Head of caudate nucleus (tissue), 42 donors: ENCODE data around the gene TNF.

Source experiments
- DNase-seq, 42 donors: peaks; one replicate each; pipeline versions ENCODE4 v3.0.0 to v3.0.0-alpha.2; 2020 to 2021; ENCODE audit warnings: mixed read lengths in 7 of 42
- intact Hi-C: fragments of 100-400 bp; cut with DNase I; formaldehyde crosslinking; loops from one replicate; pipeline ENCODE4 v1.15.0; 2022

TNF gene

GRCh38 chr6:31567531-31568370, 7.6 kb upstream of the TNF start:
- DNase-seq, result no peak
- intact Hi-C loops, result no loop called here

DNA sequence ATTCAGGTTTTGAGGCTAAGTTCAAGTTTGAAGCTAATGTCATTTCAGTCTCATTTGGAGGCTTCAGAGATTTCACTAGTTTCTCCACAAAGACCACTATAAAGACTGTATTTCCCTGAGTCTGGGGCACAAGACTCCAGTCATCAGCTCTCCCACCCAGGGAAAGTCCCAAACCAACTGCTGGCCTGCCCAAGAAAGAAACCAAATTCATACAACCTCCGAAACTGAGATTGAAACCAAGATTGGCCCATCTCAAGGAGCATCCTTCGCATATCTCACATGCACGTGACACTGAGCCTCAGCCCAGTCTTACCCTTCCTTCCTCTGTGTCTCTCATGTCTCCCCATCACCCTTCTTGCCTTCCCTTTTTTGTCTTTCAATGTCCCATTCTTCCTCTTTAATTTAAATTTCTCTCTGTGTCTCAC, 6.8 kb upstream of the TNF start:
- DNase-seq, result no peak
- intact Hi-C loops, result no loop called here

DNA sequence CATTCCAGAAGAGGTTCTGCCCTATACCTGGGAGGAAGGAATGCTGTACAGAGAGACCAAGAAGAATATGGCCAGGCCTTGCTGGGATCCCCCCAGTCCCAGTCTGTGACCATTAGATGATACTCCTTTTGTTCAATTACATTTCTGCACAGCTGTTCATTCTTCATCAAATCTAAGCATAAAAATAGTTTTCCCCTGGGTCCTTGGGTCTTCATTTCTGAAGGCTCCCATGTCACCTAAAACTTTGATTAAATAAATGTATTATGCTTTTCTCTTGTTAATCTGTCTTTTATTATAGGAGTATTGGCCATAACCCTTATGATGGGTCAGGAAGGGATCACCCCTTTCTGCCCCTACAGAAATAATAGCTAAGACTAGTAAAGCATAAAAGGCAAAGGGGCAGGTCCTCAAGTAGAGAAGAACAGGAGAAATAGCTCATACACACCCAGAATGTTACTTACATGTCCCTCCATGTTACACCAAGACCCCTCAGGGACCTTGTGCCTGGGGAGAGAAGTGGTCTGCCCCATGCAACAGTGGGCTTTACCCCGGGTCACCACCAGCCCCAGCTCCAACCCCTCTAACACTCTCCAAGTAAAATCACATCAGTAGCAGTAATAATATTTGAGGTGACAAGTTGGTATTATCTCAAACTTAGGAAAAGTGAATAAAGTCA, 5.4 kb upstream of the TNF start:
- intact Hi-C loops, result no loop called here
- no peak for DNase-seq

DNA sequence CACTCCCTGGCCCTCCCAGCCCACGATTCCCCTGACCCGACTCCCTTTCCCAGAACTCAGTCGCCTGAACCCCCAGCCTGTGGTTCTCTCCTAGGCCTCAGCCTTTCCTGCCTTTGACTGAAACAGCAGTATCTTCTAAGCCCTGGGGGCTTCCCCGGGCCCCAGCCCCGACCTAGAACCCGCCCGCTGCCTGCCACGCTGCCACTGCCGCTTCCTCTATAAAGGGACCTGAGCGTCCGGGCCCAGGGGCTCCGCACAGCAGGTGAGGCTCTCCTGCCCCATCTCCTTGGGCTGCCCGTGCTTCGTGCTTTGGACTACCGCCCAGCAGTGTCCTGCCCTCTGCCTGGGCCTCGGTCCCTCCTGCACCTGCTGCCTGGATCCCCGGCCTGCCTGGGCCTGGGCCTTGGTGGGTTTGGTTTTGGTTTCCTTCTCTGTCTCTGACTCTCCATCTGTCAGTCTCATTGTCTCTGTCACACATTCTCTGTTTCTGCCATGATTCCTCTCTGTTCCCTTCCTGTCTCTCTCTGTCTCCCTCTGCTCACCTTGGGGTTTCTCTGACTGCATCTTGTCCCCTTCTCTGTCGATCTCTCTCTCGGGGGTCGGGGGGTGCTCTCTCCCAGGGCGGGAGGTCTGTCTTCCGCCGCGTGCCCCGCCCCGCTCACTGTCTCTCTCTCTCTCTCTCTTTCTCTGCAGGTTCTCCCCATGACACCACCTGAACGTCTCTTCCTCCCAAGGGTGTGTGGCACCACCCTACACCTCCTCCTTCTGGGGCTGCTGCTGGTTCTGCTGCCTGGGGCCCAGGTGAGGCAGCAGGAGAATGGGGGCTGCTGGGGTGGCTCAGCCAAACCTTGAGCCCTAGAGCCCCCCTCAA, 3.1 kb upstream of the TNF start, which contains the start of gene LTA:
LTA (plus strand) TSS at position 249 of the 871 bp plus-strand sequence; CDS start at position 703, 454 bp downstream.
- intact Hi-C loops, result no loop called here
- DNase-seq, result no peak

- no peak for DNase-seq
- intact Hi-C loops, result no loop called here
Measured at GRCh38 chr6:31573239-31574105, 1.9 kb upstream of the TNF start.

DNA sequence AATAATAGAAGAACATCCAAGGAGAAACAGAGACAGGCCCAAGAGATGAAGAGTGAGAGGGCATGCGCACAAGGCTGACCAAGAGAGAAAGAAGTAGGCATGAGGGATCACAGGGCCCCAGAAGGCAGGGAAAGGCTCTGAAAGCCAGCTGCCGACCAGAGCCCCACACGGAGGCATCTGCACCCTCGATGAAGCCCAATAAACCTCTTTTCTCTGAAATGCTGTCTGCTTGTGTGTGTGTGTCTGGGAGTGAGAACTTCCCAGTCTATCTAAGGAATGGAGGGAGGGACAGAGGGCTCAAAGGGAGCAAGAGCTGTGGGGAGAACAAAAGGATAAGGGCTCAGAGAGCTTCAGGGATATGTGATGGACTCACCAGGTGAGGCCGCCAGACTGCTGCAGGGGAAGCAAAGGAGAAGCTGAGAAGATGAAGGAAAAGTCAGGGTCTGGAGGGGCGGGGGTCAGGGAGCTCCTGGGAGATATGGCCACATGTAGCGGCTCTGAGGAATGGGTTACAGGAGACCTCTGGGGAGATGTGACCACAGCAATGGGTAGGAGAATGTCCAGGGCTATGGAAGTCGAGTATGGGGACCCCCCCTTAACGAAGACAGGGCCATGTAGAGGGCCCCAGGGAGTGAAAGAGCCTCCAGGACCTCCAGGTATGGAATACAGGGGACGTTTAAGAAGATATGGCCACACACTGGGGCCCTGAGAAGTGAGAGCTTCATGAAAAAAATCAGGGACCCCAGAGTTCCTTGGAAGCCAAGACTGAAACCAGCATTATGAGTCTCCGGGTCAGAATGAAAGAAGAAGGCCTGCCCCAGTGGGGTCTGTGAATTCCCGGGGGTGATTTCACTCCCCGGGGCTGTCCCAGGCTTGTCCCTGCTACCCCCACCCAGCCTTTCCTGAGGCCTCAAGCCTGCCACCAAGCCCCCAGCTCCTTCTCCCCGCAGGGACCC, 981 bp upstream of the TNF start:
- intact Hi-C loops, result no loop called here
- no peak for DNase-seq

GRCh38 chr6:31575952-31576685, 754 bp downstream of the TNF start:
- intact Hi-C loops, result no loop called here
- no peak for DNase-seq

GRCh38 chr6:31576897-31577578, 1.7 kb downstream of the TNF start:
- intact Hi-C loops, result no loop called here
- no peak for DNase-seq

DNA sequence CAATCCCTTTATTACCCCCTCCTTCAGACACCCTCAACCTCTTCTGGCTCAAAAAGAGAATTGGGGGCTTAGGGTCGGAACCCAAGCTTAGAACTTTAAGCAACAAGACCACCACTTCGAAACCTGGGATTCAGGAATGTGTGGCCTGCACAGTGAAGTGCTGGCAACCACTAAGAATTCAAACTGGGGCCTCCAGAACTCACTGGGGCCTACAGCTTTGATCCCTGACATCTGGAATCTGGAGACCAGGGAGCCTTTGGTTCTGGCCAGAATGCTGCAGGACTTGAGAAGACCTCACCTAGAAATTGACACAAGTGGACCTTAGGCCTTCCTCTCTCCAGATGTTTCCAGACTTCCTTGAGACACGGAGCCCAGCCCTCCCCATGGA, 2.2 kb downstream of the TNF start:
- DNase-seq, result no peak
- intact Hi-C loops, result no loop called here

DNA sequence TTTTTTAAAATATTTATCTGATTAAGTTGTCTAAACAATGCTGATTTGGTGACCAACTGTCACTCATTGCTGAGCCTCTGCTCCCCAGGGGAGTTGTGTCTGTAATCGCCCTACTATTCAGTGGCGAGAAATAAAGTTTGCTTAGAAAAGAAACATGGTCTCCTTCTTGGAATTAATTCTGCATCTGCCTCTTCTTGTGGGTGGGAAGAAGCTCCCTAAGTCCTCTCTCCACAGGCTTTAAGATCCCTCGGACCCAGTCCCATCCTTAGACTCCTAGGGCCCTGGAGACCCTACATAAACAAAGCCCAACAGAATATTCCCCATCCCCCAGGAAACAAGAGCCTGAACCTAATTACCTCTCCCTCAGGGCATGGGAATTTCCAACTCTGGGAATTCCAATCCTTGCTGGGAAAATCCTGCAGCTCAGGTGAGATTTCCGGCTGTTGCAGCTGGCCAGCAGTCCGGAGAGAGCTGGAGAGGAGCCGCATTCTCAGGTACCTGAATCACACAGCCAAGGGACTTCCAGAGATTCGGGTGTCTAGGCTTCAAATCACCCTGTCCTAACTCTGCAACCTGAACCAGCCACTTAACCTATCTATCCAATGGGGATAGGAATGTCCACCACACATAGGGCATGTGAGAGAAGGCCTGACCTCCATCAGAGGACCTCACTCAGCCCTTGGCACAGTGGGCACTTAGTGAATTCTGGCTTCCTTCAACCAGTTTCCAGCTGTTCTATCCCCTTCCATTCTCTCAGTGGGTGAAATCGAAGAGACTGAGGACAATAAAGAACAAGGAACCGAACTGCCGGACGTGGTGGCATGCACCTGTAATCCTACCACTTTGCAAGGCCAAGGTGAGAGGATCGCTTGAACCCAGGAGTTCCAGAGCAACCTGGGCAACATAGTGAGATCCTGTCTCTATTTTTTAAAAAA, 3.1 kb downstream of the TNF start:
- DNase-seq, result no peak
- intact Hi-C loops, result no loop called here

DNA sequence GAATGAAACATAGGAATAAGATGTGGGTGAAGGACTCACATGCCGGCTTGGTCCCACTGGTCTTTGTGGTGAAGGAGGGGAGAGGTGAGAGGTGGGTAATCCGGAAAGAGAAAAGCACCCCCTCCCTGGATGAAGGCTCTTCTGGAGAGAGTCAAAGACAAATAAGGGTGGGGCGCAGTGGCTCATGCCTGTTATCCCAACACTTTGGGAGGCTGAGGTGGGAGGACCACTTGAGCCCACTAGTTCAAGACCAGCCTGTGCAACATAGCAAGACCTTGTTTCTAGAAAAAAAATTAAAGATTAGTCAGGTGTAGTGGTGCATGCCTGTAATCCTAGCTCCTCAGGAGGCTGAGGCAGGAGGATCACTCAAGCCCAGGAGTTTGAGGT, 3.7 kb downstream of the TNF start:
- intact Hi-C loops, result no loop called here
- no peak for DNase-seq

DNA sequence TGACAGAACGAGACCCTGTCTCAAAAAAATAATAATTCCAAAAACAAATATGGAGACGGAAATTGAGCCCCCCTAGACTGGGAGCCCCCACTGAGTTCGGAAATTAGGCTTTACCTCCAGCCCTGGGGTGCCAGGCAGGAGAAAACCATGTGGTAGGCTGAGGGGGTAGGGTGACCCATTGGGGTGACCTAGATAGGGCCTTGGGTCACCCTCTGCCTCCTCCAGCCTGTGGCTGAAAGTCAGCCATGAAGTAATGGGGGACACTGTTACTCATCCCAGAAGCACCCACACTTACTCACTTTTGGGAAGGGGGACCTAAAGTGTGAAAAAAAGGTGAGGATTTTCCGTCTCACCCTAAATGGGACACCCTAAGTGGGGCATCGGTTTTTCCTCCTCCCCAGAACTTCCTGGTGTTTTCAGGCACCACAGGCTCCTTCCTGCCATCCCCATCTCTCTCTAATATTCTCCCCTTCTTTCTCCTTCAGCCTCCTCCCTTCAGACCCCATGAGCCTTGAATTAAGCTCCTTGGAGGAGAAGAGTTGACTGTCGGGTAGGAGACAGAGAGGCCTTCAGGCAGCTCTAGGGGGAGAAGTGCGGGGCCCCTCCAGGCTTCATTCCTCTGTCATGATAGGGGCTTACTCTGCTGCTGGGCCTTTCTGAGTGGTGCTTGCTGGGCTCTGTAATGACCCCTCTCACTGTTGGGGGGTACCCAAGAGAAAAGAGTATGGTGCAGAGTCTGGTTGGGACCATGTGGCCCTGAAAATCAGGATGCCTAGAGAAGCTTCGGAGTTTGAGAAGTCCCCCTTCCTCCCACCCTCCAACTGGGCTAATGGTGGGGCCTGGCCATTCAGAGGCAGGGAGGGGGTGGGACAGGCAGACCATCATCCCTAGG, 4.4 kb downstream of the TNF start:
- intact Hi-C loops, result no loop called here
- no peak for DNase-seq

DNA sequence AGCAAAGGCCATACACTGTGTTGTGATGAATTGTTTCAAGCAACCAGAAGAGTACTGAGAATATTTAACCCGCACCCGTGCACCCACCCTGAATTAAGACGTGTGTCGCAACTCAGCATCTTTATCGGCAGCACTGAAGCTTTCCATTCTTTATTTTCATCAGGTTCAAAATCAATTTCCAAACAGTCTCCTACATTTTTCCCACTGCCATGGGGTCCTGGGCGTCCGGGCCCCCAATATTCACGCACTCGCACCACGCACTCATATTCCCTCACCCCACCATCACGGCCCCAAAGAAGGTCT, 5.0 kb downstream of the TNF start:
- intact Hi-C loops, result no loop called here
- no peak for DNase-seq

DNA sequence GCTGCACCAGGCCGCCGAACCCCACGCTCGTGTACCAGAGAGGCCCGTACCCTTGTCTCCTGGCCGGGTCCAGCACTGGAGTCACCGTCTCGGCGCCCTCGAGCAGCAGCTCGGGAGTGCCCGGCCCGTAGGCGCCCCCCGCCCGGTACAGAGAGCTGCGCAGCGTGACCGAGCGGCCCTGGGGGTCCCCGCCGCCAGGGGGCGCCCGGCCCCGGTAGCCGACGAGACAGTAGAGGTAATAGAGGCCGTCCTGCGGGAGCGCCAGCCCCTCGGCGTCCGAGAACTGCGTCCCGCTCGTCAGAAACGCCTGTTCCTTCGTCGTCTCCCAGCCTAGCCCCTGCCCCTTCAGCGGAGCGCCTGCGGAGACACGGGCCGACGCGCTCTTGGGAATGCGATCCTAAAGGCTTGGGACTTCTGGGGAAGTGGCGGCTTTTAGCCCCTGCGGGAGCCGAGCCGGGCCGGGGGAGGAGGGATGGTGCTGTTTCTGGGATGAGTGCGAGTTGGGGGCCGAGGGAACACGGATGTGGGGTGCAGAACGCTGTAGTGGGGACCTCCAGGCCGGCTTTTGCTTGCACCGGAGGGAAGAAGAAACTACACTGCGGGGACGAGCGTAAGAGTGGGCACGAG, 5.6 kb downstream of the TNF start:
- intact Hi-C loops, result no loop called here

More for the DNA sequence above, 5.6 kb downstream of the TNF start:
- DNase-seq, result peak; percentile 67 to 95 (median 89)
